GM23338 (cell line): ENCODE measurements around the gene CCDC178.

ENCODE experiments used
- CREB1 ChIP-seq: fragments of 250-450 bp; sonication (Bioruptor Pico); IDR thresholded peaks from 2 replicates; pipeline ENCODE4 v1.5.0; 2020; ENCODE audit warnings: low read depth, mild to moderate bottlenecking, moderate library complexity
- CTCF ChIP-seq, 2 experiments: fragments of 200-600 bp in 1 of 2; sonication (generic) in 1 of 2; conservative IDR thresholded peaks; 2 replicates each; pipeline versions ENCODE4 v1.5.1 to v1.6.1; 2016 to 2017; ENCODE audit warnings: antibody characterized with exemption in 2 of 2, low read depth in 2 of 2, mild to moderate bottlenecking in 2 of 2, moderate library complexity in 1 of 2
- EZH2 ChIP-seq: fragments of 200-600 bp; sonication (generic); IDR thresholded peaks from one replicate; pipeline ENCODE4 v1.8.0; 2017; ENCODE audit warnings: antibody characterized with exemption, mild to moderate bottlenecking, low read depth; ENCODE audit not compliant: unreplicated experiment
- EZH2phosphoT487 ChIP-seq: fragments of 200-600 bp; sonication (generic); IDR thresholded peaks from one replicate; pipeline ENCODE4 v1.8.1; 2018; ENCODE audit warnings: antibody characterized with exemption; ENCODE audit not compliant: unreplicated experiment
- JUNB ChIP-seq: IDR thresholded peaks from one replicate; pipeline ENCODE4 v1.6.1; 2016; ENCODE audit warnings: antibody characterized with exemption; ENCODE audit not compliant: unreplicated experiment
- NANOG ChIP-seq: IDR thresholded peaks from 2 replicates; pipeline ENCODE4 v1.6.1; 2016; ENCODE audit warnings: antibody characterized with exemption, borderline replicate concordance
- POLR2AphosphoS5 ChIP-seq: IDR thresholded peaks from 2 replicates; pipeline ENCODE4 v1.6.1; 2016; ENCODE audit warnings: antibody characterized with exemption, low read depth
- REST ChIP-seq: IDR thresholded peaks from one replicate; pipeline ENCODE4 v1.6.1; 2018; ENCODE audit warnings: antibody characterized with exemption; ENCODE audit not compliant: unreplicated experiment
- STAT1 ChIP-seq: IDR thresholded peaks from one replicate; pipeline ENCODE4 v1.6.1; 2016; ENCODE audit warnings: antibody characterized with exemption; ENCODE audit not compliant: unreplicated experiment
- ZNF114 ChIP-seq: fragments of 250-450 bp; sonication (Bioruptor Pico); IDR thresholded peaks from 2 replicates; pipeline ENCODE4 v1.5.0; 2020; ENCODE audit warnings: mild to moderate bottlenecking, moderate library complexity
- ZNF331 ChIP-seq: fragments of 250-450 bp; sonication (Bioruptor Pico); IDR thresholded peaks from 2 replicates; pipeline ENCODE4 v1.5.0; 2020; ENCODE audit warnings: low read depth, mild to moderate bottlenecking, moderate library complexity
- TF ChIP-seq, protein P1 (sequence below): IDR thresholded peaks from 2 replicates; pipeline ENCODE4 v1.6.1; 2016; ENCODE audit warnings: antibody characterized with exemption

DNA sequence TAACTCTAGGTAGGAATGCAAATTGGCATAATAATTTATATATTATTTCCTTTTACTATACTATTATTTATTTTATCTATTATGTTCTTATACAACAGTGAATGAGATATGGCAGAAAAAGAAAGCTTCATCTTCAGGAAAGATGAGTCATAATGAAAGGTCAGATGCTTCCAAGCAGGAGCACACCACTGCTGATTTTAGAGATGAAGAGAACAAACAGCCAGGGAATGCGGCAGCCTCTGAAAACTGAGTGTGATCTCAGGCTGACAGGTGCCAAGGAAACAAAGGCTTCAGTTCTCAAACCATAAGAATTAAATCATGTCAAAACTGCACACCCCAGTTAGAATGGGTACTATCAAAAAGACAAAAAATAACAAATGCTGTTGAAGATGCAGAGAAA, 149.0 kb downstream of the CCDC178 start:
- TF ChIP-seq JUNB: no peak
- TF ChIP-seq ZNF331 (CRISPR knock-in tag): no peak
- TF ChIP-seq CTCF (conservative IDR thresholded peaks at IDR 0.05; ENCODE audit: low read depth in 2 of 2): no peak
- TF ChIP-seq POLR2AphosphoS5: no peak
- TF ChIP-seq REST: no peak
- TF ChIP-seq STAT1: no peak
- no peak for TF ChIP-seq EZH2phosphoT487
- TF ChIP-seq EZH2: no peak
- TF ChIP-seq CREB1 (CRISPR knock-in tag): no peak
- TF ChIP-seq, protein P1, sequence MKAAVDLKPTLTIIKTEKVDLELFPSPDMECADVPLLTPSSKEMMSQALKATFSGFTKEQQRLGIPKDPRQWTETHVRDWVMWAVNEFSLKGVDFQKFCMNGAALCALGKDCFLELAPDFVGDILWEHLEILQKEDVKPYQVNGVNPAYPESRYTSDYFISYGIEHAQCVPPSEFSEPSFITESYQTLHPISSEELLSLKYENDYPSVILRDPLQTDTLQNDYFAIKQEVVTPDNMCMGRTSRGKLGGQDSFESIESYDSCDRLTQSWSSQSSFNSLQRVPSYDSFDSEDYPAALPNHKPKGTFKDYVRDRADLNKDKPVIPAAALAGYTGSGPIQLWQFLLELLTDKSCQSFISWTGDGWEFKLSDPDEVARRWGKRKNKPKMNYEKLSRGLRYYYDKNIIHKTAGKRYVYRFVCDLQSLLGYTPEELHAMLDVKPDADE: no peak
- no peak for TF ChIP-seq NANOG
- TF ChIP-seq ZNF114 (CRISPR knock-in tag): no peak
